HAP-1 (cell line): ENCODE data around the gene KCNK10.

Experiments used
- DNase-seq, 2 experiments: peaks; one replicate each; pipeline ENCODE4 v3.0.0-alpha.2; 2016 to 2020; ENCODE audit warnings: low spot score in 2 of 2
- H3K27me3 ChIP-seq: fragments of 250-450 bp; sonication (Bioruptor Pico); 2 replicates; pipeline ENCODE4 v1.5.1; 2020; ENCODE audit warnings: low read depth, mild to moderate bottlenecking, moderate library complexity
- H3K36me3 ChIP-seq: fragments of 250-450 bp; sonication (Bioruptor Pico); replicated peaks from 2 replicates; pipeline ENCODE4 v1.5.1; 2020; ENCODE audit warnings: mild to moderate bottlenecking
- H3K4me1 ChIP-seq: fragments of 250-450 bp; sonication (Bioruptor Pico); 2 replicates; pipeline ENCODE4 v1.5.1; 2020; ENCODE audit warnings: mild to moderate bottlenecking
- H3K4me3 ChIP-seq: fragments of 250-450 bp; sonication (Bioruptor Pico); 2 replicates; pipeline ENCODE4 v1.5.1; 2020; ENCODE audit warnings: mild to moderate bottlenecking, moderate library complexity
- H3K9me3 ChIP-seq: fragments of 250-450 bp; sonication (Bioruptor Pico); 2 replicates; pipeline ENCODE4 v1.5.1; 2020; ENCODE audit warnings: mild to moderate bottlenecking, moderate library complexity
- in situ Hi-C: fragments of 300-500 bp; cut with MboI; formaldehyde crosslinking; loops from 3 replicates; pipeline ENCODE4 v1.14.3; 2020; ENCODE audit warnings: low sequenced_read_pairs, inconsistent platforms, mixed read lengths

Gene KCNK10

DNA sequence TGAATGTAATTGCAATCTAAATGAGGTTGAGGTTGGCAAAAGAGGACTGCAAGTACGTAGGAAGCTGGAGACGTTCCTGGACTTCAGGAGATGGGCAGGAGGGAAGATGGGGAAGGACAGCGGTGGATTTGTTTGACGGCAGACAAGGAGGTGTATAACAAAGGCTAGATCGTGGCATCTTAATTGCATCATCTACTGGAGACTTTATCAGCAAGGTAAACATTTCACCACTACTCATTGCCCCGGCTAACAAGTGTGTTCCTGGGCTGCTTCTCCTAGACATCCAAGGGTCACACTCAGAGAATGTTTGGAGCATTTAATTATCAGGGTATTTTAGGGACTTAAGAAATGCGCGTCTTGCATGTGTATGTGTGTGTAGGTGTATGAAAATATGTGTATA is 128.5 kb downstream of the KCNK10 start:
- Histone ChIP-seq H3K9me3 (no peaks in the 10 kb centered on the region), H3K4me1 (no peaks in the 10 kb centered on the region; the same call in 1 of the 2 replicates), H3K4me3 (no peak overlapping the region), H3K36me3 (no peaks in the 10 kb centered on the region), H3K27me3 (no peaks in the 10 kb centered on the region; the same call in none of the 2 replicates)
- in situ Hi-C loops, result no loop called here
- DNase-seq, result no peak

DNA sequence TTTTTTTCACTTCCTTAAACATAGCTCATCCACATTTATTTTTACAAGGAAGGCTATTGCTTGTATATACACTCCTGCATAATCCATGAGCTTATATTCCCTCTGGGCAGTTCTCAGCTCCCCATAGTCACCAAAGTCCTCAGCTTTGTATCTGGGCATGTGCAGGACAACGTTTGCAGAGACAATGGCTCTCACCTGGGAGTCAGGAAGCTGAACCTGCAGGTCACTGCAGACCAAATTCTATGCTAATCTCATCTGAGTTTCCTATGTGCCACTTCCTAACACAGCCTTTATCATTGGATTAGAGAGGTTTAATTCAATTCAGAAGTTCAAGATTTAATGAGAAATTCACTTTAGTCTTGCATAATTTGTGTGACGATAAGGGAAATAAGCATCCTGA is 131.5 kb downstream of the KCNK10 start:
- no peaks in the 10 kb centered on the region for H3K36me3 ChIP-seq
- no peaks in the 10 kb centered on the region; the same call in 1 of the 2 replicates for H3K4me1 ChIP-seq
- H3K4me3 ChIP-seq, result no peak overlapping the region
- in situ Hi-C loops, result no loop called here
- DNase-seq, result no peak
- H3K9me3 ChIP-seq, result no peaks in the 10 kb centered on the region
- no peaks in the 10 kb centered on the region; the same call in none of the 2 replicates for H3K27me3 ChIP-seq

DNA sequence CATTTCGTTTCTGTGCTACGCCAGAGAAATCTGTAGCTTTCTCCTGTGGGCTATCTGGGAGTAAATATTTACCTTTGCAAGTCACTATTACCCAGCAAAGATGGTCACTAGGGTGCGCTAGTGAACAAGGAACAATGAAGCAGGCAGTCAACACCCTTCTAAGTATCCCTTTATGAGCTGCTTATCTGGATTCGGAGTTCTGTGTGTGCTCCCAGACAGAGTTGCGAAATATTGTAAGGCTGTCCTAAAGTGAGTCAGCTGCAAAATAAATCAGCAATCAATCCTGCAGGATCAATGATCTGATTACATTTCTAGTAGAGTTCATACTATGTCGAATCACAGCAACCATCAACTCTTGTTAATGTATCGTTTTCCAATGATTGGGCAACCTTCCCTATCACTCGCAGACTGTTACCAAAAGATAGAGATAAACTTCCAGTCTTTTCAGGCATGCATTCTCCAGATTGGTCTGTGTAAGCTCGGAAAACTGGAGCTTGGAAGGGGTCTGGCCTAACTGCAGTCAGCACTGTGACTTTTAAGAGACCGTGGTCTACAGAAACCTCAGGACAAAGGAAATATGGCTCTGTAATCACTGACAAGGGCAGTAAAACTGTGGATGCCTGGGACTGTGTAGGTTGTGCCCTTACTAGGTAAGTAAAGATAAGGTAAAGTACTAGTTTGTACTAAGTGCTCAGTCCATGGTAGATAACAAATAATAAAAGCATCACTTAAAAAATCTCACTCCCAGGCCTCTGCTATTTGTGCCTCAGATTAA is 133.5 kb downstream of the KCNK10 start:
- Histone ChIP-seq H3K36me3 (no peaks in the 10 kb centered on the region), H3K27me3 (no peaks in the 10 kb centered on the region), H3K4me1 (no peaks in the 10 kb centered on the region), H3K4me3 (no peak overlapping the region), H3K9me3 (no peaks in the 10 kb centered on the region)
- in situ Hi-C loops, result no loop called here
- peak; percentile 78 to 85 for DNase-seq

GRCh38 chr14:88188745-88189416 is 134.2 kb downstream of the KCNK10 start:
- H3K9me3 ChIP-seq, result no peaks in the 10 kb centered on the region
- DNase-seq, result no peak
- no peak overlapping the region for H3K4me3 ChIP-seq
- in situ Hi-C loops, result no loop called here
- peaks cover 3% of the 10 kb centered on the region; the same call in 1 of the 2 replicates for H3K27me3 ChIP-seq
- H3K4me1 ChIP-seq, result no peaks in the 10 kb centered on the region
- no peaks in the 10 kb centered on the region for H3K36me3 ChIP-seq

DNA sequence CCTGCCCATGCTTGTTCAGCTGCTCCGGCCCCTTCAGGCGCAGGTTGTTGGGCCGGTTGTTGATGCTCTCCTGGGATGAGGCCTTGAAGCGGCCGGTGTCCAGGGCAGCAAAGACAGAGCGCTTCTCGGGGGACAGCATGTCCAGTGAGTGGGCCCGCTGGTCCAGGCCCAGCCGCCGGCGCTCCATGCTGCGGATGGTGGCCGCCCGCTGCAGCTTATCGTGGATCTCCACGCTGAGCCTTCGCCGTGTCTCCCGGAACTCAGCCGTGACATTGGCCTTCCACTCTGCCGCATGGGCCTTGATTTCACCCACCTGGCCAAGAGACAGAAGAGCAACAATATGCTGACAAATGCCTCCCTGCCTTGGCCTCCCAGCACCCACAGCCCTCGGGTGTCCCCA is 137.2 kb downstream of the KCNK10 start:
- Histone ChIP-seq H3K36me3 (no peaks in the 10 kb centered on the region), H3K27me3 (peaks cover 3% of the 10 kb centered on the region; the same call in 1 of the 2 replicates), H3K9me3 (no peaks in the 10 kb centered on the region), H3K4me1 (no peaks in the 10 kb centered on the region), H3K4me3 (no peak overlapping the region)
- in situ Hi-C loops, result no loop called here
- DNase-seq, result no peak

DNA sequence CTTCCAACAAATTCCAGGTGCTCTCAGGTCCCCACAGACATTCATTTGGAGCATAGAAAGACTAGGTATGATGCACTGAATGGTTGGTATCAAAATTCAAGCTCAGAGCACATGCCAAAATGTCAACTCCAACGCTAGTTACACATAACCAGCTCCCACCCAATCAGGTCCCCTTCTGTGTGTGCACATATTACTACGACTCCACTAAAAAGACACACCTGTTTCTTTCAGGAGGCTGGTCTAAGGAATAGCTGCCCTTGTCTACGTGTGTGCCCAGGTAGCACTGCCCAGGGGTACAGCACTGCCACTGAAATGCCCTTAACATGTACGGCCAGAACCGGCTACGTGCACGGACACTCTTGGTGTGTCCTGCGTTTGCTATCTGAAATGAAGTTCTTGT is 138.1 kb downstream of the KCNK10 start:
- Histone ChIP-seq H3K27me3 (peaks cover 3% of the 10 kb centered on the region; the same call in 1 of the 2 replicates), H3K4me3 (no peak overlapping the region), H3K9me3 (no peaks in the 10 kb centered on the region), H3K36me3 (no peaks in the 10 kb centered on the region), H3K4me1 (no peaks in the 10 kb centered on the region)
- DNase-seq, result no peak
- in situ Hi-C loops, result no loop called here

GRCh38 chr14:88181072-88181471 is 142.0 kb downstream of the KCNK10 start:
- DNase-seq, result no peak
- Histone ChIP-seq H3K27me3 (peaks cover 3% of the 10 kb centered on the region; the same call in 1 of the 2 replicates), H3K4me1 (no peaks in the 10 kb centered on the region), H3K4me3 (no peak overlapping the region), H3K9me3 (no peaks in the 10 kb centered on the region), H3K36me3 (no peaks in the 10 kb centered on the region)
- in situ Hi-C loops, result no loop called here

- no peaks in the 10 kb centered on the region for H3K36me3 ChIP-seq
- DNase-seq, result no peak
- no peaks in the 10 kb centered on the region for H3K9me3 ChIP-seq
- no peaks in the 10 kb centered on the region for H3K4me1 ChIP-seq
- peaks cover 3% of the 10 kb centered on the region; the same call in 1 of the 2 replicates for H3K27me3 ChIP-seq
- H3K4me3 ChIP-seq, result no peak overlapping the region
- in situ Hi-C loops, result no loop called here
Measured at GRCh38 chr14:88179716-88180115, 143.4 kb downstream of the KCNK10 start.

DNA sequence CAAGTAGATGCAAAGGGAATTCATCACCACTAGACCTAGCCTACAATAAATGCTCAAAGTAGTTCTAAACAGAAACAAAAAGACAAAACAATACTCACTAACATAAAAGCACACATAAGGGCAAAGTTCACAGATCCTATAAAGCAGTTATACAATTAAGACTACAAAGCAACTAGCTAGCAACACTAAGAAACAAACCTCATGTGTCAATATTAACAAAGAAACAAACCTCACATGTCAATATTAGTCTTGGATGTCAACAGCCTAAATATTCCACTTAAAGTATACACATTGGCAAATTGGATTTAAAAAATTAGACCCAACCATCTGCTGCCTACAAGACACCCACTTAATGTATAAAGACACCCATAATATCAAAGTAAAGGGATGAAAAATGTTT is 152.7 kb downstream of the KCNK10 start:
- H3K4me3 ChIP-seq, result no peak overlapping the region
- no peaks in the 10 kb centered on the region; the same call in 1 of the 2 replicates for H3K9me3 ChIP-seq
- H3K36me3 ChIP-seq, result no peaks in the 10 kb centered on the region
- no peaks in the 10 kb centered on the region for H3K4me1 ChIP-seq
- in situ Hi-C loops, result no loop called here
- no peak for DNase-seq
- H3K27me3 ChIP-seq, result no peaks in the 10 kb centered on the region

DNA sequence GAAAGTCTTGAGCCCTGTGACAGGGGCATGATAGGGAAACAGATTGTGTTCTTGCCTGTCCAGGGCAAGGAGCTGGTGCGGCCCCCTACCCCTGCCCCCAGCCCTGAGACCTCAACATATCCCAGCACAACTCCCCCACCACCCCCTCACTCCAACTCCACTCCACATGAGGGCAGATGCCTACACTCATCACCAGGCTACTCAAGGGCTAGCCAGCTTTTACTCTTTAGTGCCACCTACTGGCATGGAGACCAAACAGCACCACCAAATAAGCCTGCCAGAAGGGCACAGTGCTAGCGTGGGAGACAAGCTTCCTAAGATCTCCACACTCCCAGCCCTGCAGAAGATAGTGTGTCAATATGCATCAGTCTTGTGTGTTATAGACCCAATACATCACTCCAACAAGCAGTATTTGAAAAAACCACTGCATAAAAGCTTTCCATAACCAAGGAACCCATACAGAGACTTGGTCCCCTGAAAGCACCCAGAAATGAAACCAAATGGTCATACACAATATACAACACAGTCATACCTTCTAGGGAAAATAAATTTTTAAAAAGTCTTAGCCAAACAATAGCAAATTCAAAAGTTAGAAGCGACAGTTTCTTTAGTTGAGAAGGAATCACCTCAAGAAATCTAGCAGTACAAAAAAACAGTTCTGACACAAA is 154.4 kb downstream of the KCNK10 start:
- H3K27me3 ChIP-seq, result no peaks in the 10 kb centered on the region
- H3K9me3 ChIP-seq, result no peaks in the 10 kb centered on the region; the same call in 1 of the 2 replicates
- no peaks in the 10 kb centered on the region for H3K36me3 ChIP-seq
- DNase-seq, result peak; percentile 8 to 41
- H3K4me3 ChIP-seq, result no peak overlapping the region
- in situ Hi-C loops, result no loop called here
- H3K4me1 ChIP-seq, result no peaks in the 10 kb centered on the region

DNA sequence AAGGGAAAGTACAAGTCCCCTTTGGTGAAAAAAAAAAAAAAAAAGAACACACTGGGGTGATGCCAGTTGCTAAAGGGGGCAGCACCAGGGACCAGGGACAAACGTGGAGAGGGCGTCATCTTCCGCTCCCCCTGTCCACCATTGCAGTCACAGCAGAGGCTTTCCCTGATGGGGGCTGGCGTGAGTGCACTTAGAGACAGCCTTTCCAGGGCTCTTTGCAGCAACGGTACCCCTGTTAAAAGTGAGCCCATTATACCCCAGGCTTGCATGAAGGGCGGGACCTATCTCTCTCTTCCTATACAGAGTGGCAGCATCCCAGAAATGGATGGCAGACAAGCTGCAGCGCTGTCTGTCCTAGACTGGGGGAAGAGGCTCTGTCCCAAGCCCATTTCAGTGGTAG is 155.0 kb downstream of the KCNK10 start:
- Histone ChIP-seq H3K27me3 (no peaks in the 10 kb centered on the region), H3K9me3 (no peaks in the 10 kb centered on the region; the same call in 1 of the 2 replicates), H3K4me3 (no peak overlapping the region), H3K4me1 (no peaks in the 10 kb centered on the region), H3K36me3 (no peaks in the 10 kb centered on the region)
- no peak for DNase-seq
- in situ Hi-C loops, result no loop called here

DNA sequence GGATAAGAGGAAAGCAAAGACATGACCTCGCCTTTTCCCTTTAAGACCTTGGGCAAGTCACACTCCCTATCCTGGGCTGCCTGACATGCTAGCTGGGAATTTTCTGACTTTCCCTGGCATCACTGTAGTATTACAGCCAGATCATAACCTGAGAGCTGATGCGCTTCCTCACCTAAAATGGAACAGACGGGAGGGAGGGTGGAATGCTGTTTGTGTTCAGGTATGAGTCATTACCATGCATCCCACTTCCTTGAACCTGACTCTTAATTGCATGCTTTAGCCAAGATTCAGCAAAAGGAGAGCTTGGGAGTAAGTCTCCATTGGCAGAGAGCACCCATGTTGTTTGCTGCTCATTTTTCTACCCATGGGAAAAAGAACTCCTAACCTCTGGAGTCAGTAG is 156.5 kb downstream of the KCNK10 start:
- in situ Hi-C loops, result no loop called here
- DNase-seq, result no peak
- Histone ChIP-seq H3K4me3 (no peak overlapping the region), H3K27me3 (no peaks in the 10 kb centered on the region), H3K9me3 (no peaks in the 10 kb centered on the region; the same call in 1 of the 2 replicates), H3K36me3 (no peaks in the 10 kb centered on the region), H3K4me1 (no peaks in the 10 kb centered on the region)

- in situ Hi-C loops, result no loop called here
Measured at GRCh38 chr14:88164906-88165534, 158.0 kb downstream of the KCNK10 start.

More at GRCh38 chr14:88164906-88165534, 158.0 kb downstream of the KCNK10 start:
- H3K9me3 ChIP-seq, result no peaks in the 10 kb centered on the region; the same call in 1 of the 2 replicates
- H3K4me1 ChIP-seq, result no peaks in the 10 kb centered on the region
- H3K36me3 ChIP-seq, result no peaks in the 10 kb centered on the region
- DNase-seq, result no peak
- no peak overlapping the region for H3K4me3 ChIP-seq
- no peaks in the 10 kb centered on the region for H3K27me3 ChIP-seq
